GM21576 (cell line): ENCODE measurements around the gene NT5DC1.

Experiments
- ATAC-seq: cut with Tn5 transposase; IDR thresholded peaks from one replicate; pipeline ENCODE4 v1.9.1; 2021; ENCODE audit warnings: mild to moderate bottlenecking, moderate library complexity; ENCODE audit not compliant: unreplicated experiment

NT5DC1 gene

DNA sequence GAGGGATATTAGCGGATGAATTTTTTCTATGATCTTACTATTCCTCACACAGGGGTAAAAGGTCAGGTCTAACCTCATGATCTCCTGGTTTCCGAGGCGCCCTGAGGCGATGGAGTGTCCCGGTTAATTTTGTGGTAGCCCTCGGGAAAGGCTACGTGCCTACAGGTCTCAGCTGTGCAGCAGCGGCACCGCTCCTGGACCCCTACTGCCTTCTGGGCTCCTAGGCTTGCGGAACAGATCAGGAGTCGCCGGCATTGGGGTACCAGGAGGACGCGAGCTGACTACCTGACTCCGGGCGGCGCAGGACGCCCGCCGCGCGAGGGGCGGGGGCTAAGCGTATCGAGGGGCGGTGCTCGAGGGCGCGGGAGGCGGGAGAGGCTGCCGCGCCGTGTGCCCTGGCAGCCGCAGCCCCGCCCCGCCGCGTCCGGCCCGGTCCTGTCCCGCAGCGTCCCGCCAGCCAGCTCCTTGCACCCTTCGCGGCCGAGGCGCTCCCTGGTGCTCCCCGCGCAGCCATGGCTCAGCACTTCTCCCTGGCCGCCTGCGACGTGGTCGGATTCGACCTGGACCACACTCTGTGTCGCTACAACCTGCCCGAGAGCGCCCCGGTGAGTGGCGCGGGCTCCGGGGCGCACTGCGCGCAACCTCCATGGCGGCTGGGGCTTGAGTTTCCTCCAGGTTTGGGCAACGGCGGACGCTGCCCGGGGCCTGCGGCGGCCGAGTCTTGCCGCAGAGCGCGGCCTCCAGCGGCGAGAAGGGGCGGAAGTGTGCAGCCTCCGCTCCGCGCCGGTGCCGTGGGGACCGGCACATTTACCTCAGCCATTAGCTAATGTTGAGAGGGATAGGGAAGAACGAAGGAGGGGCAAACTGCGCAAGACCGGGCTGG lies at the start of gene NT5DC1:
Gene NT5DC1, plus strand, starts transcription at position 435 of the 883 bp plus-strand sequence. Its CDS starts 78 bp downstream, at position 513.
- ATAC-seq, result peak; percentile 80

- no peak for ATAC-seq
Observed at GRCh38 chr6:116051244-116051643, 49.4 kb upstream of the NT5DC1 start.

GRCh38 chr6:116055513-116055912 lies 45.1 kb upstream of the NT5DC1 start:
- no peak for ATAC-seq

DNA sequence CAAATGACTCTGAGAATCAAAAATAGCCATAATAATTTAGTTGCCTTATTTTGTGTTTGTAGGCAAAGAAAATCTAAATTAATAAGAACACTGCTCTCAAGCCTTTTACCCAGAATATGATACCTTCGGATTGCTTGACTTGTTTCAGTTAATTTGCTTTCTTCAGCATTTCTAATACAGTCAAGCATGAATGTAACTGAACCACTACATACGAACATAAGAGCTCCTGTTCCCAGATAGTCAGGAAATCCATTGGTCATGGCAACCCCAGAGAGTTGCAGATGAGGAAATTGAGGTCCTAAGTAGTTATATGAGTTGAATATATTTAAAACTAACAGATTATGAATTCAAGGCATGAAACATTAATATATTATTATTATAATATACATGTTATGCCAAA lies 42.9 kb upstream of the NT5DC1 start:
- no peak for ATAC-seq

DNA sequence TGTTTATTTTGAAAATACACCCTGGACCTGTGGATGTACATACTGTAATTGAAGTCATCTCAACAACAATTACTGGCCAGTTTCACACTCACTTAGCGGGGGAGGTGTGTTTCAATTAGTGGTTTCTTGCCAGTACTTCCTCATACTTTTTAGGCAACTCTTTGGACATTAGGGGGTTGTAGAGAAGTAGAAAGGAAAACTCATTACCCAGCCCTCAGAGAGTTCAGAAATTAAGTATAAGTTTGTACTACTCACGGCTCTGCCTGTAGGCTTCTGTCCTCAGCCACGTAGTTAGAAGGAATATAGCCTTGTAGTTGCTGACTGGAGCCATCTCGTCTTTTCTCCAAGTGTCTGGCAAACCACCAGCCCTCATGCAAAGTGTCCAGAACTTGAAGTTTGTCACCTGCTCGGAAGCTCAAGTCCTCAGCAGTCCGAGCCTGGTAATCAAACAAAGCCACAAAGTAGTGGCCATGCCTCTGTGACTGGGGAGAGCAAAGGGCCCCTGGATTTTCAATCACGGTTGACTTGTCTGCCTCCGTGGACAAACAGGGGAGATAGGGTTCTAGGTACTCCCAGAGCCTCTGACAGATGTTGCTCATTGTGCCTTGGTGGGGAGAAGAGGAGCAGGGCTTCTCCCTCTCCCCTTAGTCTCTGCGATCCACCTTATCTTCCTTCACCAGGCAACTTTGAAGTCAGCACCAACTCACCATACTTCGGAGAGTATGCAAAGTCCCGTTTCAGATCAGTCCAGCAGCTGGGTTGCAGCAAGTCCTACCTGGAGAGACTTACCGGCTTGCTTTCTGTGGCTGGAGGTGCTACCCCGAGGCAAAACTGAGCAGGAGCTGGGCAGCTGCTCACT lies 40.7 kb upstream of the NT5DC1 start:
- ATAC-seq, result peak; percentile 69

DNA sequence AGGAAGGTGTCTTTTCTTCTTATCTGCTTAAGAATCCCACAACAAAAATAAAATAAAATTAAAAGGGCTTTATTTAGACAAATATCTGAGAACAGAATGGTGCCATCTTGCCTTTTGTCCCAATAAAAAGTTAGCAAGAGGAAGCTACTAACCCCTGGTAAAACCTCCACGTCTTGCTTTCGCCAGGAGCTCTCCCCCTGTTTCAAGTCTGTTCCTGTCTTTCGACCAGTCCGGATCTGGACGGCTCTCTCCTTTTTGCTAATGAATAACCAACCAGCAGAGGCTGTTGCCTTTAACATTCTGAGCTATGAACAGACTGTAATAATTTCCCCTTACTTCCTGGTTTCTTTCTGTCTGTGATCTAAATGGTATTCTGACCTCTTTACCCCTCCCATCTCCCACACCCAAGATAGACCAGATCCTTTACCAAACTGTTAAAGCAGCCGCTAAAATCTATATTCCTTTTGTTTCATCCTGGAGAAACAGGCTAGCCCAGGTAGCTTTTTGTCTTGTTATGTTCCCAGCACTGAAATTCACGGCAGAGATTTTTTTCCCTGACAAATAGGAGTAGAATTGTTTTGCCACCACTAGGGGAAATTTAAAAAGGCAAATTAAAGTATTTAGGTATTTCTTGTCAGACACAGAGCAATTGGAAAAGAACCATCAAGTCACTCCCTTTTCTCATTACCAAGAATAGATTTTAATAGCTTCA lies 39.9 kb upstream of the NT5DC1 start, which contains the start of gene FRK:
Gene FRK, minus strand, starts transcription at position 320 of the 712 bp plus-strand sequence. CDS start 580 bp downstream, outside the sequence.
- ATAC-seq, result no peak

DNA sequence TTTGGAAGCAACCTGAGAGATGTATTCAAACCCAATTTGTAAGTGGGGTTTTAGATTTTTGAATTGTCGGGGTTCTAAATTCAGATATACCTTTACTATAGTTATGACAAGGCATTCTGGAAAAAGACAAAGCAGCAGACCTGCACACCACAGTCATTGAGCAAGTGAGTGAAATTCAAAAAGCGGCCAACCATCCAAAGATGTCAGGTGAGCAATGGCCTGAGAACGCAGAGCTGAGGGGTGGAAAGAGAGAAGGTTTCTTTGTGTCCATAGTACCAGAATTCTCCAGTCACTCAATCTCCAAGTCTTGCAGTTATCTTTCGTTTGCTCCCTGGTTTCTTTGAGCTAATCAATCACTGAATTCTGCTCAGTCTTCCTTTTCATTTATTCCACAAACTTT lies 38.2 kb upstream of the NT5DC1 start:
- ATAC-seq, result no peak

DNA sequence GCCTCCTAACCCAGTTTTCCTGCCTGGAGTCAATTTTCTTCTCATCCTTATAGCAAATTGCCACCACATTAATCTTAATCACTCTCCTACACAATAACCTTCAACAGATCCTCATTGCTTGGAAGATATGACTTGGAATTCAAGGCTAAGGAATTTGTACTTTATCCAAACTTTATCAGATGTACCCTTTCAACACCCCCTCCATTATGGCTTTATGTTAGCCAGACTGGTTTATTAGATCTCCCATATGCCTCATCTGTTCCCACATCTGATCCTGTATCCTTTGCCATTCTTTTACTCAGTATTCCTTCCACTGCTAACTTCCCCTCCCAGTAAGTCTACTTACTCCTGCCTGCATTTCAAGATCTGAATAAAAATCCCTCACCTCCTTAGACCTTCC lies 36.0 kb upstream of the NT5DC1 start:
- ATAC-seq, result no peak

GRCh38 chr6:116066789-116067188 lies 33.9 kb upstream of the NT5DC1 start:
- no peak for ATAC-seq

- ATAC-seq, result no peak
Observed at GRCh38 chr6:116070101-116070500, 30.6 kb upstream of the NT5DC1 start.

DNA sequence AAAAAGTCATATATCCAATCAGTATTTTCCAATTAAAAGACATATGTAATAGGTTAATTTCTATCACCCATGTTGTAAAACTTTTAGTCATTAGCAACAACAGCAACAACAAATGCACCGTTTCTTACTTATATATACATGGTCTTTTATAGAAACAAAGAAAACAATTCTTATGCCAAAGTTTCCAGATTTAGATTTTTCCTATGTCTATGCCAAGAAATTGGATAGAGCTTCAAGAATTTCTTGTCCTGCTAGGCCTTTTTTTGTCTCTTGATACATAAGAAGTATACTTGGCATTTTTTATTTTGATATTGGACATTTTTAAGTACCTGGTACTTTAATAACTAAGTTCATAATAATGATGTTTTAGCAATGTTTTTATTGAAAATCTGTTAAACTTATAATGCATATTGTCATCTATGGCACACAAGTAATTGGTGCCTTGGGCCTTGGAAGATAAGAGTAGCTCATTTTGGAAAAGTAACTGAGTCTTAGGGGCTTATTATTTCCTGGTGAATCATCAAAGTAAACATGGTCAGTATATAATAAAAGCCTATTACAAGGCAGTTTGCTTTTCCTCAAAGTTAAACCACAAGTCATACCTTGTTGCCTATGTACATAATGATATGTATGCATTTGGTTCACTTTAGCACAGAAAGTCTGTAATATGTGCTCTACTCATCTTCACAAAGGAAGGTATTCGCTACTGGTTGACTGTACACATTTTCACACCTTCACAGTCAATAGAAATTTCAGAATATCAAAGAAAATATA lies 29.9 kb upstream of the NT5DC1 start:
- ATAC-seq, result no peak

GRCh38 chr6:116072368-116072767 lies 28.3 kb upstream of the NT5DC1 start:
- ATAC-seq, result no peak

GRCh38 chr6:116073765-116074440 lies 26.8 kb upstream of the NT5DC1 start:
- ATAC-seq, result no peak

DNA sequence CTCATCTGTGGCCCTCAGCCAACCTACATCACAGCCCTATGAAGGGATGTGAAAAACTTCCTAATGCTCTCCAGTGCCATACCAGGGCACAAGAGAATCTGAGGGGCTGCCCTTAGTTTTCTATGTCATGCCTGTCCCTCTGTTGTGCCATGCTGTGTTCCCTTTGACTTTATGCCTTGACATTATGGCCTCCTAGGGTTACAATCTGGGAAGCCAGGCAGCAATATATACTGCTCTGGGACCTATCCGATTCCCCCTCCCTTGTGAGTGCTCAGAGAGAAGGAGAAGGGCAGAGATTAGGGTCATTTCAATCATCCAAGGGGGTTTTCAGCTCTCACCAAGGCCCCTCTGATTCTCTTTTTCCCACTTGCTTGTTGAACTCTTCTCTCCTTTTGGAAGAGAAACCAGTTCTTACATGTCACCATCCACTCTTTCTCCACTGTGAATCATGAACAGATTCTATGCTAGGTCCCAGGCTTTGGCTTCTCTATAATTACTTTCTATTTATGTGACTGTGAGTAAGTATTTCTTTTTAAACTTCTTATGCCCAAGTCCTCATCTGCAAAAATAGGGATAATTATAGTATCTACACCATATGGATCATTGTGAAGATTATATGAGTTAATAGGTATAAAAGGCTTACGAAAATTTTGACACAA lies 25.8 kb upstream of the NT5DC1 start:
- ATAC-seq, result no peak

GRCh38 chr6:116078522-116078921 lies 22.1 kb upstream of the NT5DC1 start:
- no peak for ATAC-seq

DNA sequence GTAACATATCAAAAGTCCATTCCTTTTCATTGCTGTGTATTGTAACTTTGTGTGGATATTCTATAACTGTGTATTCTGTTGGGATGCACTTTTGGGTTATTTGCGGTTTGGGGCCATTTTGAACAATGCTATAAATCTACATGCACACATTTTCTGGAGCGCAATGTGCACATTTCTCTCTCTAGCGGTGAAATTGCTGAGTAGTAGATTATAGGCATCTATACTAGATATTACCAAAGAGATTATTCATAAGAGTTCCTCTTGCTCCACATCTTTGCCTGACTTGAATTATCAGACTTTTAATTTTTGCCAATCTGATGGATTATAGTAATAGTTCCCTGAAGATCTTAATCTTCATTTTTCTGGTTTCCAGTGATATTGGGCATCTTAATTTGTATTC lies 21.7 kb upstream of the NT5DC1 start:
- no peak for ATAC-seq

DNA sequence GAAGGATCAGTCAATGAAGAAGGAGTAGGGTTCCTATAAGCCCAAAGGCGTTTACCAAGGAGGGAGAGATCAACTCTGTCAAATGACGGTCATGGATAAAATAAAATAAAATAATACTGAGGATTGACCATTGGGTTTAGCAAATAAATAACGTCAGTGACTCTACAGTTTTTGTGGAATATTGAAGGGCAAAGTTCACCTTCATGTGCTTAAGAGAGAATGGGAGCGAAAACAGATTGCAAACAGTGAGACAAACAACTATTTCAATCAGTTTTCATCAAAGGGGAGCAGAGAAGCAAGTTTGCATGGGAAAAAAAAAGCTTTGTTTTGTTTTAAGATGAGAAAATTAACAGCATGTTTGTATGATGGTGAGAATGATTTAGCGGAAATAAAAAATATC lies 17.6 kb upstream of the NT5DC1 start:
- no peak for ATAC-seq

GRCh38 chr6:116084284-116084683 lies 16.4 kb upstream of the NT5DC1 start:
- no peak for ATAC-seq

DNA sequence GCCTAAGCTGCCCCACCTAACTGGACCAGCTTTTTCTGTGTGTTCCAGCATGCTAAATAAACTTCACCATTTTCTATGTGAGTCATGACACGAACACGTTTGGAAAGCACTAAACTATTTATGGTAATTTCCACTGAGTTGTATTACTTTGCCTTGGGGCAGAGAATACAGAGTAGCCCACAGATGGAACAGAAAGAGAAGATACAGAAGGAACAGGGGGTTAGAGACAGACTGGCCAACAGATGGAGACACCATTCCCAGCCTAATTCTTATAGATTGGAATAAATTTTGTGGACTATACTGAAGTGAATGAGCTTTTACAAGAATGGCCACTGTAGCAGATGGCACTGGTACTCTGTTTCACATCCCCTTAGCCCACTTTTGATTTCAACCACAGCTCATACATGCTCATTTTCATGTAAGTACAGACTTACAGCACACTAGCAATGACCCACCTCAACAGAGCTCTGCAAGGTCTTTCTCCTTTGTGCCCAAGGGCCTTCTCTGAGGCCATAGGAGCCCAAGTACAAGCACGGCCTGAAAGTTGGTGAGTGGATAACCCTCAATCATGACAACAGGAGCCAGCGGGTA lies 13.1 kb upstream of the NT5DC1 start:
- ATAC-seq, result peak; percentile 95
